HG03565 (cell line): ENCODE measurements around the gene PASD1.
"Not testable (repeated sequence)": the region's sequence is repeated elsewhere in the genome, so short reads cannot be mapped to it uniquely, and the experiment has no call there.

Experiments
- ATAC-seq: cut with Tn5 transposase; IDR thresholded peaks from one replicate; pipeline ENCODE4 v1.9.1; 2021; ENCODE audit warnings: mild to moderate bottlenecking, moderate library complexity; ENCODE audit not compliant: unreplicated experiment

PASD1 gene

DNA sequence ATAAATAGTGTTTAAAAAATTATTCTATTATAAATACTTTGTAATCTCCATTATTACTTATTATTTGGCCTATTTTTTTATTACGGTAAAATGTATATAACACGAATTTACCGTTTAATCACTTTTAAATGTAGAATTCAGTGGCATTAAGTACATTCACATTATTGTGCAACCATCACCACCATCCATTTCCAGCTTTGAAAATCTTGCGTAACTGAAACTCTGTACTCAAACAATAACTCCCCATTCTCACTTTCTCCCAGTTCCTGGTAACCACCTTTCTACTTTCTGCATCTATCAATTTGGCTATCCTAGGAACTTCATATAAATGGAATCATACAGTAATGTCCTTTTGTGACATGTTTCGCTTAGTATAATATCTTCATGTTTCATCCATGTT, 45.7 kb downstream of the PASD1 start:
- no peak for ATAC-seq

DNA sequence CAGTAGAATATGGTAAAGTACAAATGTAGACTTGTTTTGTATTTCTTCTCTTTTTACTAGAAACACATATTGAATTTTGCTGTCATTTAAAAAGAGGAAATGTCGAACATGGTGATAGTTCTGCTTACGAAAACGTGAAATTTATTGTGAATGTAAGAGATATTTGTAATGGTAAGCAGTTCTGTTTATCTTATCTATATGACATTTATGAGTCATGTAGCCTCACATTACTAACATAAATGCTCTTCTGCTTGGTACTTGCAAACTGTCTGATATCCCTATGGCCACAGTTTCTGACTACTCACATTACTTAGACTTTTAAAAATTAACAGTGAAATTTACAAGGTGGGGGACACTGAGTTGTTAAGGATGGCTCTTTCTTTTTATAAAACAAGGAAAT, 57.9 kb downstream of the PASD1 start:
- no peak for ATAC-seq

DNA sequence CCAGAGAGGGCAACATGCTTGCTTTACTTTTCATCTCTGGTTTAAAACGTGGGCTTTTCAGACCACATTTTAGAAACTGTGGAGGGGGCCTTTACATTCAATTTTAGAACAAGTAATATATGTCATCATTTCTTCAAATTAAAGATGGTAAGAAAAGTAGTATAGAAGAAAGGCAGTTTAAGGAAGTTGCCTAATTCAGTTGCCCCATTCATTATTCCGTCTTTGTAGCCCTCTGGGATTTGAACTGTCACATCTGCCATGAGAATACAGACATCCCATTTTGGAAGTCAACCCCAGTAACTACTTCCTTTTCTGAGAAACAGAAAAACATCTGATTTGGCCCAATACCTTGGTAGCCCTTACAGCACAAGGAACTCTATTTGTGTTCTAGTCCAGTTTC, 61.2 kb downstream of the PASD1 start:
- ATAC-seq = no peak

GRCh38 chrX:151631822-151632221, 68.3 kb downstream of the PASD1 start:
- ATAC-seq = no peak

DNA sequence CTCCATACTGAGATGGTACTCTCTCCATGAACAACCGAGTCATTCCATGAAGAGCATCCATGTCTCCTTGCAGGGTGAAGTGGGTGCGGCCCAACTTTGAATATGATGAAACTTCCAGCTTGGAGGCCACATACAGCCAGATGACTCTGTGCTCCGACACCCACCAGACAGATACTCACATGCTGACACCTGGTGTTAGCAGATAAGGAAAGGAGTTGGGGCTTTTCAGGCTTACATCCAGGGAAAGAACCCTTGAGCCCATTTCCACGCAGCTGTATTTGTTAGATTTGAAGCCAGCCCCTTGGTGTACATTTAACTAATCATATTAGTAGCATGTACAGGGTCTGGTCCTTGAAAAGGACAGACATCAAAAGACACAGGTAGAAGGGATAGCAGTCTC, 69.7 kb downstream of the PASD1 start:
- no peak for ATAC-seq

DNA sequence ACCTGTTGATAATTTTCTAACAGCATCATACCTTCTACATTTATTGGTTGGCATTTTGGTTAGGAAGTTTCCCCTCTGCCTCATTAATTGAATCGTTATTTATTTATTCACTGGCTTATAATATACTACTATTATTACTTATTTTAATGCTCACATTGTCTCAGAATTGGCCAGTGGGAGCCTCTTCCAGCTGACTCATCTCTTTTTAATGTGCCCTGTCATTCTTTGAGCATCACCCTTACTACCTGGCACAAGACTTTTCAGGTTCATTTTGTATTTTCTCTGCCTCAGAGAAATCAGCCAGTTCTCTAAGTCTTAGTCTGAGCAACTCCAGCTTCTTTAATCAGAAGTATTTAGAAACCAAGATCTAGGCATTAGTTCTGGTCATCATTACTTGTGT, 71.5 kb downstream of the PASD1 start:
- ATAC-seq = no peak

DNA sequence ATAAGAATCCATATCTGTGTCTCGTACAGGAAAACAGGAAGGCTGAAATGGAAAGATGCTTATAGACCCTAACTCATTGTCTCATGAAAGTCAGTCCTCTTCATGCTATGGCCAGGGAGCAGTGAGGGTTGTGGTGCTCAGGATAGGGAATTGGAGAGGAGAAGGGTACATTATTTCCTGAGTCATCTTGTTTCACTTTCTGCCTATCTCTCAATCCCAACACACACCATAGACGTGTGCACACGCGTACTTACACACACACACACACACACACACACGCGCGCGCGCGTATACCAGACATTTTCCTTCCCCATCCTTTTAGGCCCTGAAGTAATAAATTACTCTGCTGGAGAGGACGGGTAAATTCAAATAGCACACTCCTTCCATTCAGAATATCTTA, 78.1 kb downstream of the PASD1 start:
- no peak for ATAC-seq

GRCh38 chrX:151675121-151675746, 111.8 kb downstream of the PASD1 start:
- ATAC-seq = no peak

DNA sequence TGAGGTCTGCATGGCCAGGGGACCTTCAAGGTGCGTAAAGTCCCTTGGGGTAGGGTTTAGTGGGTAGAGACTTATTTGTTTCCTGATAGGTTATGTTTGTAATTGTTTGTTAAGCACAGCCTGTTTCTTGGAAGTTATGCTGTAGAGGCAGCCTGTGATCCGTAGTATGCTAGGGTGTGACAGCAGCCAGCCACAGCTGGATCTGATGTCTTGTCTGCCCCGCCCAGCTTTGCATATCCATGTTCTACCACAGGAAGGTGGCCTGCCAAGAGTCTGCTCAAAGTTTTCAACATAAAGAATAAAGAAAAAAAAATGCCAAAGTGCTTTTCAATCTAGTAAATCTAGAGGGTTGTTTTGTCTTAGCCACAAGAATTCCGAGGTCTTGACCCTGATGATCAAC, 112.7 kb downstream of the PASD1 start:
- no peak for ATAC-seq

- no peak for ATAC-seq
Measured at GRCh38 chrX:151679798-151680402, 116.4 kb downstream of the PASD1 start.

- peak; percentile 53 for ATAC-seq
Measured at GRCh38 chrX:151680805-151681204, 117.3 kb downstream of the PASD1 start.

DNA sequence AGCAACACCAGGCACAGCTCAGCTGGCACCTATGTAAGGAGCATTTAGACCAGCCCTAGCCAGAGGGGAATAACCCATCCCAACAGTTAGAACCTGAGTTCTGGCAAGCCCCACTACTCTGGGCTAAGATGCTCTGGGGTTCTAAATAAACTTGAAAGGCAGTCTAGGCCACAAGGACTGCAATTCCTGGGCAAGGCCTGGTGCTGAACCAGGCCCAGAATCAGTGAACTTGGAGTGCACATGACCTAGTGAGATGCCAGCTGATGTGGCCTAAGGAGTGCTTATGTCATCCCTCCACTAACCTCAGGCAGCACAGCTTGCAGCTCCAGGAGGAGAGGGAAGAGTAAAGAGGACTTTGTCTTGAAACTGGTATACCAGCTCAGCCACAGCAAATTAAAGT, 124.2 kb downstream of the PASD1 start:
- ATAC-seq = no peak

DNA sequence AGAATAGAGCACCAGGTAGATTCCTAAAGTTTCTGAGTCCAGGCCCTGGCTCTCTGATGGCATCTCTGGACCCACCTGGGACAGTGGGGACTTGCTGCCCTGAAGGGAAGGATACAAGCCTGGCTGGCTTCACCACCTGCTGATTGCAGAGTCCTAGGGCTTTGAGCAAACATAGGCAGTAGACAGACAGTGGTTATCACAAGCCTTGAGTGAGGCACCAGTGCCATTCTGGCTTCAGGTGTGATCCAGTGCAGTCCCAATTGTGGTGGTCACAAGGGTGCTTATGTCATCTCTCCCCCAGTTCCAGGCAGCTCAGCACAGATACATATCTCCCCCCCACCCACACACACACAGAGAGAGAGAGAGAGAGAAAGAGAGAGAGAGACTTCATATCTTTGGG, 125.2 kb downstream of the PASD1 start:
- no peak for ATAC-seq

GRCh38 chrX:151692825-151693224, 129.3 kb downstream of the PASD1 start:
- ATAC-seq = no peak

- ATAC-seq = no peak
Measured at GRCh38 chrX:151694121-151694520, 130.6 kb downstream of the PASD1 start.

GRCh38 chrX:151694661-151695582, 131.4 kb downstream of the PASD1 start, which contains the start of gene PRRG3:
Gene PRRG3 (plus strand): TSS chrX:151695458. CDS start chrX:151698815, 3,357 bp downstream.
- no peak for ATAC-seq

GRCh38 chrX:151695583-151696340, 132.3 kb downstream of the PASD1 start:
- no peak for ATAC-seq

GRCh38 chrX:151697082-151697481, 133.6 kb downstream of the PASD1 start:
- not testable (repeated sequence) for ATAC-seq

- no peak for ATAC-seq
Measured at GRCh38 chrX:151697522-151697921, 134.0 kb downstream of the PASD1 start.

GRCh38 chrX:151698485-151698884, 135.0 kb downstream of the PASD1 start:
- no peak for ATAC-seq

GRCh38 chrX:151699746-151700145, 136.3 kb downstream of the PASD1 start:
- ATAC-seq = no peak
